IPS DF 4.7 (cell line): Measurements from ENCODE around the gene VSTM5.
"Not testable (repeated sequence)": the region's sequence is repeated elsewhere in the genome, so short reads cannot be mapped to it uniquely, and the experiment has no call there.

Experiments used
- DNase-seq: peaks from one replicate; pipeline ENCODE4 v3.0.0-alpha.2; 2013; ENCODE audit warnings: low spot score; ENCODE audit errors: extremely low read depth

VSTM5 gene

GRCh38 chr11:93850594-93851018 lies at the start of gene VSTM5:
TSS of gene VSTM5 (minus strand) at chr11:93850618. CDS start at chr11:93850502, 116 bp downstream.
- no peak for DNase-seq

- DNase-seq: peak; percentile 33
Observed at GRCh38 chr11:93895106-93895862, 44.9 kb upstream of the VSTM5 start.

GRCh38 chr11:93890391-93891051 lies 40.1 kb upstream of the VSTM5 start:
- no peak for DNase-seq

GRCh38 chr11:93887111-93887510 lies 36.7 kb upstream of the VSTM5 start:
- no peak for DNase-seq

- DNase-seq: not testable (repeated sequence)
Observed at GRCh38 chr11:93879114-93879513, 28.7 kb upstream of the VSTM5 start.

- DNase-seq: no peak
Observed at GRCh38 chr11:93875637-93876036, 25.2 kb upstream of the VSTM5 start.

- no peak for DNase-seq
Observed at GRCh38 chr11:93871526-93871925, 21.1 kb upstream of the VSTM5 start.

GRCh38 chr11:93870616-93871015 lies 20.2 kb upstream of the VSTM5 start:
- no peak for DNase-seq

- DNase-seq: no peak
Observed at GRCh38 chr11:93869830-93870229, 19.4 kb upstream of the VSTM5 start.

GRCh38 chr11:93868404-93868803 lies 18.0 kb upstream of the VSTM5 start:
- not testable (repeated sequence) for DNase-seq

- DNase-seq: no peak
Observed at GRCh38 chr11:93861808-93862207, 11.4 kb upstream of the VSTM5 start.

- no peak for DNase-seq
Observed at GRCh38 chr11:93858121-93858775, 7.8 kb upstream of the VSTM5 start.

GRCh38 chr11:93857413-93858120 lies 7.1 kb upstream of the VSTM5 start:
- no peak for DNase-seq

- no peak for DNase-seq
Observed at GRCh38 chr11:93852242-93852641, 1.8 kb upstream of the VSTM5 start.

GRCh38 chr11:93849751-93850593 lies 446 bp downstream of the VSTM5 start:
- no peak for DNase-seq

- DNase-seq: no peak
Observed at GRCh38 chr11:93849201-93849600, 1.2 kb downstream of the VSTM5 start.

GRCh38 chr11:93846411-93846810 lies 4.0 kb downstream of the VSTM5 start:
- DNase-seq: no peak

- DNase-seq: no peak
Observed at GRCh38 chr11:93845181-93846092, 5.0 kb downstream of the VSTM5 start.

GRCh38 chr11:93844568-93844967 lies 5.8 kb downstream of the VSTM5 start:
- no peak for DNase-seq

- no peak for DNase-seq
Observed at GRCh38 chr11:93843906-93844305, 6.5 kb downstream of the VSTM5 start.
